SU-DHL-6 (cell line): ENCODE data around the gene PGLYRP4.

Experiments
- H2AFZ ChIP-seq: fragments of 200-600 bp; sonication (generic); 2 replicates; pipeline ENCODE4 v1.6.1; 2014; ENCODE audit warnings: low read depth, mild to moderate bottlenecking, moderate library complexity, mixed read lengths, antibody characterized with exemption, low read length; ENCODE audit not compliant: severe bottlenecking
- H3F3A ChIP-seq: fragments of 200-600 bp; shearing (Covaris generic); 2 replicates; pipeline ENCODE4 v1.6.0; 2016; ENCODE audit warnings: antibody characterized with exemption, mild to moderate bottlenecking; ENCODE audit not compliant: insufficient read depth
- H3K27ac ChIP-seq: fragments of 200-600 bp; sonication (generic); 2 replicates; pipeline ENCODE4 v1.5.1; 2016; ENCODE audit warnings: low read depth, mild to moderate bottlenecking, low read length, moderate library complexity, mixed read lengths
- H3K27me3 ChIP-seq: fragments of 200-600 bp; sonication (generic), shearing (Covaris generic); 2 replicates; pipeline ENCODE4 v1.6.0; 2014; ENCODE audit warnings: mild to moderate bottlenecking, low read length
- H3K36me3 ChIP-seq: fragments of 200-600 bp; sonication (generic); 2 replicates; pipeline ENCODE4 v1.6.1; 2014; ENCODE audit warnings: mild to moderate bottlenecking, low read length, mixed read lengths
- H3K4me2 ChIP-seq: fragments of 300-600, 200-600 bp; shearing (Covaris generic), sonication (generic); 2 replicates; pipeline ENCODE4 v1.6.0; 2014; ENCODE audit warnings: low read length, low read depth, mild to moderate bottlenecking; ENCODE audit not compliant: poor library complexity, severe bottlenecking
- H3K4me3 ChIP-seq: fragments of 200-600 bp; sonication (generic); 2 replicates; pipeline ENCODE4 v1.5.1; 2014; ENCODE audit warnings: antibody characterized with exemption, low read length, mild to moderate bottlenecking, mixed read lengths; ENCODE audit not compliant: insufficient read depth, poor library complexity, severe bottlenecking
- H3K79me2 ChIP-seq: fragments of 200-600 bp; sonication (generic); 2 replicates; pipeline ENCODE4 v1.6.1; 2014; ENCODE audit warnings: mild to moderate bottlenecking, low read length, moderate library complexity; ENCODE audit not compliant: insufficient read depth
- H3K9ac ChIP-seq: fragments of 200-600 bp; sonication (generic); 2 replicates; pipeline ENCODE4 v1.7.0; 2014; ENCODE audit warnings: mild to moderate bottlenecking, low read length
- H3K9me2 ChIP-seq: fragments of 200-600 bp; sonication (generic); replicated peaks from 2 replicates; pipeline ENCODE4 v1.6.1; 2014; ENCODE audit warnings: low read length; ENCODE audit not compliant: insufficient read depth
- H3K9me3 ChIP-seq: fragments of 200-600 bp; sonication (generic); 2 replicates; pipeline ENCODE4 v1.6.1; 2014; ENCODE audit warnings: low read length, mixed read lengths; ENCODE audit not compliant: insufficient read depth
- H4K20me1 ChIP-seq: fragments of 200-600 bp; sonication (generic); 2 replicates; pipeline ENCODE4 v1.6.1; 2014; ENCODE audit warnings: low read depth, mild to moderate bottlenecking, antibody characterized with exemption, low read length, moderate library complexity, mixed read lengths
- EZH2phosphoT487 ChIP-seq: fragments of 200-600 bp; sonication (generic), shearing (Covaris generic); conservative IDR thresholded peaks from 2 replicates; pipeline ENCODE4 v1.6.1; 2018; ENCODE audit warnings: mild to moderate bottlenecking, antibody characterized with exemption, low read length, moderate library complexity, mixed read lengths
- TF ChIP-seq, protein P1 (sequence below): fragments of 200-600 bp; sonication (generic); IDR thresholded peaks from one replicate; pipeline ENCODE4 v1.5.1; 2017; ENCODE audit warnings: antibody characterized with exemption, mild to moderate bottlenecking, low read length, moderate library complexity; ENCODE audit not compliant: insufficient read depth, poor library complexity, severe bottlenecking

The PGLYRP4 gene

DNA sequence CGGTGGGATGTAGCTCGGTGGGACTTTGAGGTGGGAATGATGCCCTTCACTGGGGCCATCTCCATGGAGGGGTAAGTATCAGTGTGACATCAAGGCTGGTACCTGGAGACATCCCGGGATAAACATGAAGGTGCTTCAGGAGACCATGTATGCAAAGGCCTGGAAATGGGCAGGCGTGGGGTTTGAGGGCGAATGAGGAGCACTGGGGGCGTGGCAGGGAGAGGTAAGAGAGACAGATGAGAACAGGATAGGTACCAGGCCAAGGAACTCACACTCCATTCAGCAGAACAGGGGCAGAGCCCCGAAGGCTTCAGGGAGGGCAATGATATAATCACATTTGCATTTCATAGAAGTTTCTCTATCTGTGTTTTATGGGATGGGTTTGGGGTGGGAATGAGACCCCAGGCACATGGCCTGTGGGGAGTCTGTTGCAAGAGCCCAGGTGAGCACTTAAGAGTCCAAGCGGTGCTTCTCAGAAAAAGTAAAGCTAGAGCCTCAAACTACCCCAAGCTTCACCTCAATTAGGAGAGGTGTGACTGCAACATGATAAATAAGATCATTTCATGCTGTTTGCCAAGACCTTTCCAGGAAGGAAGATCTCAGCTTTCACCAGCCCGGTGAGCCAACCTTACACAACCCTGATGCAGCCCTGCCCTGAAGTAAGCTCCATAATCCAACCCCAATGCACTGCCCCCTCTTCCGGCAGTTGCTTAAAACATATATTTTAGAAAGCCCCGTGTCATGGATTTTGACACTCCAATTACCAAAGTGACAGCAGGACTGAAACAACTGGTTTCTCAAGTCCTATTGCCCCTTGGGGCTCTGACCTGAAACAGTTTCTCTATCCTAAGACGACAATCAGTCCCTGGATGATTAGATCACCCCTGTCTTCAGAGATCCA, 16.4 kb upstream of the PGLYRP4 start:
- no peaks in the 10 kb centered on the region for H3F3A ChIP-seq
- H3K27ac ChIP-seq: no peak overlapping the region
- no peaks in the 10 kb centered on the region for H3K27me3 ChIP-seq
- H3K9me2 ChIP-seq: no peaks in the 10 kb centered on the region
- no peaks in the 10 kb centered on the region for H4K20me1 ChIP-seq
- no peak overlapping the region for H3K9ac ChIP-seq
- TF ChIP-seq EZH2phosphoT487: no peak
- TF ChIP-seq, protein P1, sequence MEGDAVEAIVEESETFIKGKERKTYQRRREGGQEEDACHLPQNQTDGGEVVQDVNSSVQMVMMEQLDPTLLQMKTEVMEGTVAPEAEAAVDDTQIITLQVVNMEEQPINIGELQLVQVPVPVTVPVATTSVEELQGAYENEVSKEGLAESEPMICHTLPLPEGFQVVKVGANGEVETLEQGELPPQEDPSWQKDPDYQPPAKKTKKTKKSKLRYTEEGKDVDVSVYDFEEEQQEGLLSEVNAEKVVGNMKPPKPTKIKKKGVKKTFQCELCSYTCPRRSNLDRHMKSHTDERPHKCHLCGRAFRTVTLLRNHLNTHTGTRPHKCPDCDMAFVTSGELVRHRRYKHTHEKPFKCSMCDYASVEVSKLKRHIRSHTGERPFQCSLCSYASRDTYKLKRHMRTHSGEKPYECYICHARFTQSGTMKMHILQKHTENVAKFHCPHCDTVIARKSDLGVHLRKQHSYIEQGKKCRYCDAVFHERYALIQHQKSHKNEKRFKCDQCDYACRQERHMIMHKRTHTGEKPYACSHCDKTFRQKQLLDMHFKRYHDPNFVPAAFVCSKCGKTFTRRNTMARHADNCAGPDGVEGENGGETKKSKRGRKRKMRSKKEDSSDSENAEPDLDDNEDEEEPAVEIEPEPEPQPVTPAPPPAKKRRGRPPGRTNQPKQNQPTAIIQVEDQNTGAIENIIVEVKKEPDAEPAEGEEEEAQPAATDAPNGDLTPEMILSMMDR: no peak
- no peak overlapping the region for H2AFZ ChIP-seq
- H3K9me3 ChIP-seq: no peaks in the 10 kb centered on the region
- H3K4me3 ChIP-seq: no peak overlapping the region
- H3K4me2 ChIP-seq: no peak overlapping the region
- H3K79me2 ChIP-seq: no peaks in the 10 kb centered on the region
- H3K36me3 ChIP-seq: no peaks in the 10 kb centered on the region

- Histone ChIP-seq H3K9me3 (no peaks in the 10 kb centered on the region), H3K27ac (no peak overlapping the region), H3K9ac (no peak overlapping the region), H3K9me2 (no peaks in the 10 kb centered on the region), H2AFZ (no peak overlapping the region), H3K36me3 (no peaks in the 10 kb centered on the region), H4K20me1 (no peaks in the 10 kb centered on the region), H3K79me2 (no peaks in the 10 kb centered on the region), H3K4me2 (no peak overlapping the region), H3K27me3 (no peaks in the 10 kb centered on the region), H3F3A (no peaks in the 10 kb centered on the region), H3K4me3 (no peak overlapping the region)
- TF ChIP-seq, protein P1: no peak
- TF ChIP-seq EZH2phosphoT487: no peak
These were observed 15.5 kb upstream of the PGLYRP4 start for GRCh38 chr1:153364156-153364555.

DNA sequence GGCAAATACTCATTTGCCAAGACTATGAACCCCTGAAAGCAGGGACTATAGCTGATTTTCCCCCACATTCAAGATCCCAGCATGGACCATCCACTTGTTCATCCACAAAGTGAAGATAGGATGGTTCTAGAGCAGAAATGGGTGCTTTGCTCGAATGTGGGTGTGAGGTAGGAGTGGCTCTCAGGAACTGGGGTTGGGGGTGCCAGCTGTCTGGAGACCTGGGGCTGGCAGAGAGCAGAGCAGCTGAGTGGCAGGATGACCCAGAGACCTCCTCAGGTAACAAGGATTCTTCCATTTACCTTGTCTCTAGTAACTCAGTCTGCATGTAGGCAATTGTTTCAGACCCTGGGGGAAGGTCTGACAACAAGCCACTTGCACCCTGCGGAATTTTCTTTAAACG, 15.0 kb upstream of the PGLYRP4 start:
- Histone ChIP-seq H3K4me2 (no peak overlapping the region), H3K27ac (no peak overlapping the region), H3K9ac (no peak overlapping the region), H3K79me2 (no peaks in the 10 kb centered on the region), H3K36me3 (no peaks in the 10 kb centered on the region), H4K20me1 (no peaks in the 10 kb centered on the region), H3F3A (no peaks in the 10 kb centered on the region), H3K9me3 (no peaks in the 10 kb centered on the region), H2AFZ (no peak overlapping the region), H3K9me2 (no peaks in the 10 kb centered on the region), H3K4me3 (no peak overlapping the region), H3K27me3 (no peaks in the 10 kb centered on the region)
- no peak for TF ChIP-seq EZH2phosphoT487
- TF ChIP-seq, protein P1: no peak
